ENCODE measurements around the gene IL21R. TPM values are rescaled to one million over a fixed set of nuclear protein-coding genes. Genes with fewer than 3 reads are reported as not detected.
A peak's percentile ranks its signal among the peaks of the same experiment; 100 is the strongest.

The IL21R gene
- total and polyA plus RNA-seq, 10 of the 15 experiments (the other 5 are each of a cell fraction or from before 2014, with no cell fraction given): 5.3 to 138 (median 82.5) TPM

GRCh38 chr16:27390151-27390550, 11.8 kb upstream of the IL21R start:
- no peak overlapping the region for H2AFZ ChIP-seq (ENCODE audit: control insufficient read depth, low read depth, low read length)
- ChIA-PET SMC1A (ENCODE audit: uncharacterized antibody, unreplicated experiment) (interaction anchor here (1.1 to 9.9 kb wide), 5 partner anchors 8 to 60 kb away, joined by 3 to 97 read pairs (median 33); partner anchors contain the start of gene IL21R), CTCF (interaction anchor here (1.3 kb wide), 1 partner anchor 22 kb away, joined by 4 read pairs; no protein-coding TSS in a partner anchor), RAD21 (ENCODE audit: unreplicated experiment) (interaction anchor here (1.0 to 2.1 kb wide), 3 partner anchors 11 to 17 kb away, joined by 3 to 8 read pairs (median 4); no protein-coding TSS in a partner anchor), POLR2A (interaction anchor here (1.8 kb wide), 2 partner anchors 9 to 15 kb away, joined by 6 read pairs; no protein-coding TSS in a partner anchor)
- peaks cover 34% of the 10 kb centered on the region for H3K9me3 ChIP-seq (replicated peaks; ENCODE audit: control insufficient read depth, insufficient read depth, low read length)
- no peaks in the 10 kb centered on the region for H3K79me2 ChIP-seq (ENCODE audit: control insufficient read depth, insufficient read depth, low read length)
- in situ Hi-C loops (cut with MboI): no loop called here
- intact Hi-C loops (cut with micrococcal nuclease; ENCODE audit: unreplicated experiment): no loop called here
- no peaks in the 10 kb centered on the region for H3K36me3 ChIP-seq (ENCODE audit: control insufficient read depth in 2 of 2, insufficient read depth in 2 of 2, low read length in 1 of 2)
- no TSS peak for BruUV-seq (replicated peaks)
- no peaks in the 10 kb centered on the region for H4K20me1 ChIP-seq (ENCODE audit: control insufficient read depth, insufficient read depth)
- no peak overlapping the region for H3K4me2 ChIP-seq (ENCODE audit: control insufficient read depth, insufficient read depth)
- no peak overlapping the region for H3K27ac ChIP-seq (ENCODE audit: control insufficient read depth, insufficient read depth)
- ATAC-seq (no peak), FAIRE-seq (no peak), DNase-seq (ENCODE audit: low read depth, low spot score) (no peak)
- H3K9ac ChIP-seq (ENCODE audit: control insufficient read depth, insufficient read depth, low read length): no peak overlapping the region
- peaks cover 25% of the 10 kb centered on the region for H3K4me1 ChIP-seq (ENCODE audit: control insufficient read depth, insufficient read depth, low read length)
- H3K4me3 ChIP-seq: no peak overlapping the region
- no peaks in the 10 kb centered on the region for H3K27me3 ChIP-seq (replicated peaks in 1 of 2; ENCODE audit: control insufficient read depth in 2 of 2, insufficient read depth in 2 of 2, low read length in 1 of 2)
- TF ChIP-seq CBX3 (IDR thresholded peaks at IDR 0.05; ENCODE audit: borderline replicate concordance, low read depth) (0 out of 2 replicates have a peak, but pooled peaks have one; percentile 20), HDGF (IDR thresholded peaks at IDR 0.05) (no peak)

GRCh38 chr16:27392671-27393070, 9.3 kb upstream of the IL21R start:
- CTCF ChIA-PET: interaction anchor here (1.1 to 1.7 kb wide), 4 partner anchors 15 to 23 kb away, joined by 3 to 6 read pairs (median 4); no protein-coding TSS in a partner anchor
- no TSS peak for BruUV-seq (replicated peaks)
- POLR2A ChIA-PET: interaction anchor here (0.7 to 1.3 kb wide), 5 partner anchors 9 to 39 kb away, joined by 3 to 4 read pairs (median 3); no protein-coding TSS in a partner anchor
- Histone ChIP-seq H4K20me1 (ENCODE audit: control insufficient read depth, insufficient read depth) (no peaks in the 10 kb centered on the region), H3K9ac (ENCODE audit: control insufficient read depth, insufficient read depth, low read length) (no peak overlapping the region), H3K27me3 (replicated peaks in 1 of 2; ENCODE audit: control insufficient read depth in 2 of 2, insufficient read depth in 2 of 2, low read length in 1 of 2) (no peaks in the 10 kb centered on the region), H3K4me1 (ENCODE audit: control insufficient read depth, insufficient read depth, low read length) (peaks cover 18% of the 10 kb centered on the region), H3K9me3 (replicated peaks; ENCODE audit: control insufficient read depth, insufficient read depth, low read length) (peaks cover 29% of the 10 kb centered on the region), H3K36me3 (ENCODE audit: control insufficient read depth in 2 of 2, insufficient read depth in 2 of 2, low read length in 1 of 2) (no peaks in the 10 kb centered on the region), H3K4me3 (no peak overlapping the region), H3K27ac (ENCODE audit: control insufficient read depth, insufficient read depth) (no peak overlapping the region), H3K79me2 (ENCODE audit: control insufficient read depth, insufficient read depth, low read length) (no peaks in the 10 kb centered on the region), H3K4me2 (ENCODE audit: control insufficient read depth, insufficient read depth) (no peak overlapping the region), H2AFZ (ENCODE audit: control insufficient read depth, low read depth, low read length) (no peak overlapping the region)
- FAIRE-seq: no peak
- in situ Hi-C loops (cut with MboI) (no loop called here), intact Hi-C loops (cut with micrococcal nuclease; ENCODE audit: unreplicated experiment) (no loop called here)
- no peak for ATAC-seq
- RAD21 ChIA-PET (ENCODE audit: unreplicated experiment): interaction anchor here (2.0 kb wide), 1 partner anchor 19 kb away, joined by 5 read pairs; no protein-coding TSS in a partner anchor
- WGBS (ENCODE audit: insufficient coverage, insufficient replicate concordance, low lambda C conversion rate, missing lambda C conversion rate): 91% methylated on average over 1 of the region's 1 CpG
- no peak for DNase-seq (ENCODE audit: low read depth, low spot score)
- SMC1A ChIA-PET (ENCODE audit: uncharacterized antibody, unreplicated experiment): interaction anchor here (1.3 to 9.9 kb wide), 4 partner anchors 8 to 18 kb away, joined by 4 to 97 read pairs (median 10); partner anchors contain the start of gene IL21R
- TF ChIP-seq MYB (IDR thresholded peaks at IDR 0.05; ENCODE audit: borderline replicate concordance, low read depth, low read length) (no peak), MAX (IDR thresholded peaks at IDR 0.05; ENCODE audit: low read depth, low read length) (no peak), JUNB (IDR thresholded peaks at IDR 0.05) (no peak), LARP7 (IDR thresholded peaks at IDR 0.05) (no peak), ZBTB4 (CRISPR knock-in tag; IDR thresholded peaks at IDR 0.05) (no peak), ATF2 (IDR thresholded peaks at IDR 0.05; ENCODE audit: low read length) (no peak), MYC (IDR thresholded peaks at IDR 0.05; ENCODE audit: insufficient read depth, insufficient read length, insufficient replicate concordance, low read length, severe bottlenecking) (no peak)
